K562 (cell line): Measurements from ENCODE around the gene GNA15. TPM values are rescaled to one million over a fixed set of nuclear protein-coding genes. Genes with fewer than 3 reads are reported as not detected.
A peak's percentile ranks its signal among the peaks of the same experiment; 100 is the strongest.

Source experiments
- CBFA2T2 ChIP-seq: fragments of 450-650 bp; conservative IDR thresholded peaks from 2 replicates; pipeline ENCODE4 v1.6.1; 2017; ENCODE audit warnings: mild to moderate bottlenecking
- CSDE1 ChIP-seq, 2 experiments: fragments of 450-650 bp; IDR thresholded peaks; 2 replicates each; pipeline ENCODE4 v1.6.1; 2016; ENCODE audit warnings: mild to moderate bottlenecking in 1 of 2
- HBP1 ChIP-seq: fragments of 450-650 bp; formaldehyde crosslinking; IDR thresholded peaks from 2 replicates; pipeline ENCODE4 v1.4.0; 2022; ENCODE audit warnings: missing genetic modification characterization
- MAX ChIP-seq: sonication (generic); formaldehyde crosslinking; IDR thresholded peaks from 2 replicates; pipeline ENCODE4 v1.9.0; 2022; ENCODE audit warnings: mild to moderate bottlenecking, missing genetic modification reagents
- SNAPC5 ChIP-seq: fragments of 250-450 bp; sonication (Bioruptor Pico); IDR thresholded peaks from 2 replicates; pipeline ENCODE4 v1.8.0; 2021; ENCODE audit warnings: moderate library complexity, mild to moderate bottlenecking, inconsistent platforms
- ZBTB17 ChIP-seq: fragments of 450-650 bp; formaldehyde crosslinking; IDR thresholded peaks from 2 replicates; pipeline ENCODE4 v1.4.0; 2020; ENCODE audit warnings: mild to moderate bottlenecking
- ZBTB40 ChIP-seq, 2 experiments: fragments of 450-650 bp in 1 of 2; sonication (generic) in 1 of 2; formaldehyde crosslinking in 1 of 2; IDR thresholded peaks; 2 replicates each; pipeline versions ENCODE4 v1.7.1 to v1.9.0; 2016 to 2022; ENCODE audit warnings: inconsistent platforms in 1 of 2, mild to moderate bottlenecking in 1 of 2, missing genetic modification reagents in 1 of 2
- ZFP91 ChIP-seq: sonication (generic); formaldehyde crosslinking; IDR thresholded peaks from 2 replicates; pipeline ENCODE4 v1.8.0; 2022; ENCODE audit warnings: mild to moderate bottlenecking, missing genetic modification reagents
- ZNF398 ChIP-seq: fragments of 250-450 bp; sonication (Bioruptor Pico); IDR thresholded peaks from 2 replicates; pipeline ENCODE4 v1.8.0; 2021; ENCODE audit warnings: moderate library complexity, mild to moderate bottlenecking, inconsistent platforms
- ZNF583 ChIP-seq: fragments of 250-450 bp; sonication (Bioruptor Pico); IDR thresholded peaks from 2 replicates; pipeline ENCODE4 v1.4.0; 2020
- ZNF589 ChIP-seq: fragments of 200-800 bp; sonication (Bioruptor generic); IDR thresholded peaks from 2 replicates; pipeline ENCODE4 v1.6.1; 2016; ENCODE audit warnings: low read depth, missing genetic modification characterization, missing compliant biosample characterization
- polyA plus RNA-seq, 8 experiments: library from polyadenylated mRNA; depleted of rRNA in 4 of 8; stranded (reverse) in 5 of 8; unstranded in 3 of 8; fragments of >200 nt; fragmentation: Nextera tagmentation in 2 of 8; fragmentation: Illumina TruSeq in 1 of 8; extraction: Ambion mirVana in 2 of 8; extraction: Trizol in 1 of 8; gene quantifications; 2 replicates each; pipeline versions ENCODE4 v1.2.1 to v1.2.3, GENCODE V29; 2011 to 2014; ENCODE audit warnings: inconsistent platforms in 1 of 8, missing spikeins in 1 of 8
- total RNA-seq, 7 experiments: library from RNA; depleted of rRNA in 6 of 7; stranded (reverse); fragments of >200 nt in 6 of 7; fragmentation: Illumina TruSeq in 2 of 7; extraction: Trizol in 2 of 7; gene quantifications; 2 replicates each; pipeline versions ENCODE4 v1.2.1 to v1.2.3, GENCODE V29; 2011 to 2021; ENCODE audit warnings: low replicate concordance in 1 of 7

The GNA15 gene
- total and polyA plus RNA-seq, 9 of the 15 experiments (the other 6 are each of a cell fraction or from before 2014, with no cell fraction given), result 0.03 to 0.24 (median 0.11) TPM; not detected in 1

GRCh38 chr19:3154957-3155736 is 19.3 kb downstream of the GNA15 start (continued):
- TF ChIP-seq ZBTB40 (IDR thresholded peaks at IDR 0.05), result peak; percentile 82
- no peak for TF ChIP-seq ZBTB40 (CRISPR knock-in tag; IDR thresholded peaks at IDR 0.05)
- TF ChIP-seq HBP1 (CRISPR knock-in tag), result 0 out of 2 replicates have a peak, but pooled peaks have one; percentile 12
- no peak for TF ChIP-seq SNAPC5 (CRISPR knock-in tag)
- peak; percentile 26; the same call in 1 of the 2 replicates for TF ChIP-seq MAX (CRISPR knock-in tag)
- no peak for TF ChIP-seq CSDE1 (IDR thresholded peaks at IDR 0.05)
- no peak for TF ChIP-seq ZBTB17
- TF ChIP-seq ZFP91 (CRISPR knock-in tag), result peak; percentile 37; the same call in 1 of the 2 replicates
- no peak for TF ChIP-seq ZNF589 (CRISPR knock-in tag)
- 0 out of 2 replicates have a peak, but pooled peaks have one; percentile 23 for TF ChIP-seq ZNF583 (CRISPR knock-in tag)
- TF ChIP-seq ZNF398 (CRISPR knock-in tag), result no peak
- TF ChIP-seq CBFA2T2, result peak; percentile 50
